ENCODE results near the gene TULP3.

Gene TULP3

GRCh38 chr12:2877953-2878732 is 12.5 kb upstream of the TULP3 start:
- peak; percentile 55 to 86 (median 74) for DNase-seq

GRCh38 chr12:2879853-2880252 is 10.8 kb upstream of the TULP3 start:
- DNase-seq: no peak

DNA sequence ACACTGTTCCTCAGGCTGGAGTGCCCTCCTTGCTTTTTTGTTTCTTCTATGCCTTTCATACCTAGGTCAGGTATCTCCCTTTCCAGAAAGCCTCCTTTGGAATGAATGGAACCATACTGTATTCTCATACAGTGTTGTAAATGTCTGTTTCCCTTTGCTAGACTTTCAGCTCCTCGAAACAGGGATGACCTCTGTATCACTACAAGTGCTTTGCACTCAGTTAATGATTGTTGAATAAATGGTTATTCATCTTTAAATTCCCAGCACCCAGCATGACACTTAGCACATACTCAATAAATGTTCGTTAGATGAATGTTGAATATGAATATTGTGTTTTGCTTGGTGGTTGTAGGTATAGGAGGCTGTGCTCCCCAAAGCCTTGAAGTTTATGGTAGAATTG is 5.9 kb upstream of the TULP3 start:
- no peak for DNase-seq

- DNase-seq: no peak
Measured at GRCh38 chr12:2886768-2887450, 3.8 kb upstream of the TULP3 start.

DNA sequence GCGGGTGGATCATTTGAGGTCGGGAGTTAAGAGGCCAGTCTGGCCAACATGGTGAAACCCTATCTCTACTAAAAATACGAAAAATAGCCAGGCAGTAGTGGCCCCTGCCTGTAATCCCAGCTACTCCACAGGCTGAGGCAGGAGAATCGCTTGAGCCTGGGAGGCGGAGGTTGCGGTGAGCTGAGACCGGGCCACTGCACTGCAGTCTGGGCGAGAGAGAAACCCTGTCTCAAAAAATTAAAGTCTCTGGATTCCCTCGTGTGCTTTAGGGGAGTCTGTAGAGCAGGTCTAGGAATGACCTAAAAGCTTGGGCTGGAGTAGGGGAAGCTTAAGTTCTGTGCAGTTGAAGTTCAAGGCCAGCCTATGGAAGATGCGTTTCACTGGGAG is 697 bp upstream of the TULP3 start:
- DNase-seq: no peak

DNA sequence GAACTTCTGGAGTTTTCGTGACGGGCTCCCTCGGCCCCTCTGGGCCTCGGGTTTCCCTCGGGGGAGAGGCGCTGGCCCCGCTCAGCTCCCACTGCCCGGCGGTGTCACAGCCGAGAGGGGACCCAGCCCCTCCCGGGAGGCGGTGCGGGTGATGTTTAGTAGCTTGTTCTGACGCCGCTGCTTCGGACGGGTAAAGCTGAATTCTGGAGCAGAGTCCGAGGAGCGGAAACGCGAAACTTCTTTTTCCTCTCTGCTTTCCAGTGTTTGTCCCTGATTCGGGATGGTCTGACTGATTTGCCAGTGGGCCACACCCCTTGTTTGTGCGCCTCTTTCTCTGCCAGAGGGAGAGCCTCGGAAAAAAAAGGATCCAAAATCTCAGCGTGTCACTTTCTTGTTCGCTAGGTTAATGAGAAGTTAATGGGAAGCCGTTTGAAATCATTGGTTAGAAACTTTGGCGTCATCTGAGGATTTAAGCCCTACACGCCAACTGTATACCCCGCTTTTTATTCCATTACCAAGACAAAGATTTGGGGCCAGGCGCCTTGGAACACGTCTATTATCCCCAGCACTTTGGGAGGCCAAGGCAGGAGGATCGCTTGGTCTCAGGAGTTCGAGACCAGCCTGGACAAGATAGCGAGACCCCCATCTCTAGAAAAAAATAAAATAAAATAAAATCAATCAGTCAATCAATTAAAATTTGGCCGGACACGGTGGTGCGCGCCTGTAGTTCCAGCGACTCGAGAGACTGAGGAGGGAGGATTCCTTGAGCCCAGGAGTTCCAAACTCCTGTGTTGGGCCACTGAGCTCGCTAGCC is 756 bp downstream of the TULP3 start:
- peak; percentile 23 to 87 (median 86) for DNase-seq

- no peak for DNase-seq
Measured at GRCh38 chr12:2892246-2892645, 1.6 kb downstream of the TULP3 start.

DNA sequence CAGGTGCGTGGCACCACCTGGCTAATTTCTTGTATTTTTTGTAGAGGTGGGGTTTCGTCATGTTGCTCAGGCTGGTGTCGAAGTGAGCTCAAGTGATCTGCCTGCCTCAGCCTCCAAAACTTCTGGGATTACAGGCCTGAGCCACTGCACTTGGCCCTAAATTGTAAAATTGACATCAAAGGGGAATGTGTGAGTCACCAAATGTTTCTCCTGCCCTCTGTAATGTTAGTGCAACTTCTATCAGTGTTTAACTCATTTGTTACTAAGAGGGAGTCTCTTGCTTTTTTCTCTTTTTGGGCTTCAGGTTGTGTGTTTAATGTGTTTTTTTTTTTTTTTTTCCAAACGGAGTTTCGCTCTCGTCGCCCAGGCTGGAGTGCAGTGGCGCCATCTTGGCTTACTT is 2.3 kb downstream of the TULP3 start:
- DNase-seq: no peak

DNA sequence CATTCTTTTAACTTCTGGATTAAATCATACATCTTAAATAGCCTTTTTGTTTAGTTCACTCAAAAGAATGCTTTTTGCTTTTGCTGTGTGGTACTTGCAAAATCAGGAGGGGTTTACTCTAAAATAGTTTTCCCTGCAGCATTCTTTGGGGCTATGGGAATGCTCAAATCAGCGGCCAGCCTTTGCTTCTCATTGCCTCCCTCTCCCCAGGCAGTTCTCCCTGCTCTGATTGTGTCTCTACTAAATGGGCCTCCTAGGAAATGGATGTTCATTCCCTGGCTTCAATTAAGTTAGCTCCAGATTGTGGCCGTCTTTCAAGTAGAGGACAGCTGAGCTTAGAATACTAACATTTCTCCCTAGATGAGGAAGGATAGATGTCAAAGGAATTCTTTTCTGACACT is 4.4 kb downstream of the TULP3 start:
- DNase-seq: no peak

DNA sequence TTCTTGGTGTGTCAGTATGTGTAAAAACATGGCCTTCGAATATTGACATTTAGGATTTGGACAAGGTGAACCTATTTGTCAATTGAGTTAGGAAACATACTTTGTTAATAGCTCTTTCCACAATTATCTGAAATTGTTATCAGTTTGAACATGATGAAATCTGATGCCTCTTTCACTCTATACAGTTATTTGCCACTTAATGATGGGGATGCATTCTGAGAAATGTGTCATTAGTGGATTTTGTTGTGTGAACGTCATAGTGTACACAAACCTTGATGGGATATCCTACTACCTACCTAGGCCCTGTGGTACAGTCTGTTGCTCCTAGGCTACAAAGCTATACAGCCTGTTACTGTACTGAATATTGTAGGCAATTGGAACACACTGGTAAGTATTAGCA is 4.8 kb downstream of the TULP3 start:
- DNase-seq: no peak

DNA sequence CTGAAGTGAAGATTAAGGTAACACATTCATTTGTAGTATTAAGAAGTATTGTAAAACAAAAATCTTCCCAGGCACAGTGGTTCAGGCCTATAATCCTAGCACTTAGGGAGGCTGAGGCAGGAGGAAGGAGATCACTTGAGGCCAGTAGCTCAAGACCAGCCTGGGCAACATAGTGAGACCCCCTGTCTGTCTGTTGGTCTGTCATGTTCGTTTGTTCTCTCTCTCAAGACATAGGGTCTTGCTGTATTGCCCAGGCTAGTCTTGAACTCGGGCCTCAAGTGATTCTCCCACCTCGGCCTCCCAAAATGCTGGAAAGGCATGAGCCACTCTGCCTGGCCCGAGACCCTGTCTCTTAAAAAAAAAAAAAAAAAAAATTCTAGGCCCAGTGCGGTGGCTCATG is 6.7 kb downstream of the TULP3 start:
- no peak for DNase-seq

DNA sequence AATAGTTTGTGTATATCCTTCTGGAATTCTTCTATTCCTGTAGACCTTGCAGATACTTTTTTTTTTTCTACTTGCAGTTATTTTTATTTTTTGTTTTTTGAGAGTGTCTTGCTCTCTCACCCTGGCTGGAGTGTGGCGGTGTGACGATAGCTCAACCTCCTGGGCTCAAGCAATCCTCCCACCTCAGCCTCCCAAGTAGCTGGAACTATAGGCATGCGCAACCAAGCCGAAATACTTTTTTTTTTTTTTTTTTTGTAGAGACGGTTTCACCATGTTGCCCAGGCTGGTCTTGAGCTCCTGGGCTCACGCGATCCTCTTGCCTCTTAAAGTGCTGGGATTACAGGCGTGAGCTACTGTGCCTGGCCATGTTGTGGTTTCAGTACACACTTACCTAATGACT is 10.0 kb downstream of the TULP3 start:
- no peak for DNase-seq

GRCh38 chr12:2902272-2902880 is 11.7 kb downstream of the TULP3 start:
- peak in 2 of 3 experiments; percentile 30 to 77 for DNase-seq

DNA sequence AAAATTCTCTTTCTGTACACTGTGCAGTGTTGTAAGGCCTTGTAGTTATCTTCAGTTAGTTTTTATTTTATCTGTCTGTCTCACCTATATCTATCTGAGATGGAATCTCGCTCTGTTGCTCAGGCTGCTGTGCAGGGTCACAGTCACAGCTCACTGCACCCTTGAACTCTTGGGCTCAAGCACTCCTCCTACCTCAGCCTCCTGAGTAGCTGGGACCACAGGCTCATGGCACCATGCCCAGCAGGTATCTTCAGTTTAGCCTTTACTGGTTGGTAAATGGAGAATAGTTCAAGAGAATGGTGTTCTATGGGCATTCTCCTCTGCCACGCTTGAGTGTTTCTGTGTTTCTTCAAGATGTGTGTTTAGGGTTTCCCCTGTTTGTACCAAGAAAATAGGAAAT is 13.6 kb downstream of the TULP3 start:
- peak in 1 of 3 experiments; percentile 19 for DNase-seq

DNA sequence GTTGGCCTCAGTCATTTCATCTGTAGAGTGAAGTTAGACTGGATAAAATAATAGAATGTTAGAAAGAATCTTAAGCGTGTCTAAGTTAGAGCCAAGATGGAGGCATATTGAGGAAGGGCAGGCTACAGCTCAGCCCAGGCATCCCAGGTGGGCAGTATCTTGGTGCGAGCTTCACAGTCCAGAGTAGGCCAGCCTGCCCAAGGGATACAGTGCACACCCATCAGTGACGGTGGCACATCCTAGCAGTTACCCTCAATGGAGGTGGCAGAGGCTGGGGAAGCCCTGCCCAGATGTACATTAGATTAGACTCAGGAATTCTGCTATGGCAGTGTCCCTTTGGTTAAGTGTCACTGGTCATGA is 21.5 kb downstream of the TULP3 start:
- no peak for DNase-seq

- DNase-seq: no peak
Measured at GRCh38 chr12:2919249-2919648, 28.6 kb downstream of the TULP3 start.

DNA sequence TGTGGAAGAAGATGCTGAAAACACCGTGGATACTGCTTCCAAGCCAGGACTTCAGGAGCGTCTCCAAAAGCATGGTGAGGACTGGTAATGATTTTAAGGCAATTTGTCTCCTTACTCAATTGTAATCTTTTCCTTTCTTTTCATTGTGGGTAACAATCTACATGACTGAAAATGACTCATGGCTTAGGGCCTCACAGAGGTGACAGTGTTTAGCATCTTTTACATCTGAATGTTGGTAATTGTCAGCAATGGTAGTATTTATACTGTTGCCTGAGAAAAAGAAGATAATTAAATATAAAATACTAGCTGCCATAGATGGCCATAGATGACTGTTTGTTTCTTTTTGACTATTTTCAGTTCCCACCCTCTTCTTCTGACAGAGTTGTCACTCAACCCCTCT is 31.6 kb downstream of the TULP3 start:
- no peak for DNase-seq

- no peak for DNase-seq
Measured at GRCh38 chr12:2923057-2923456, 32.4 kb downstream of the TULP3 start.

GRCh38 chr12:2924019-2924418 is 33.3 kb downstream of the TULP3 start:
- DNase-seq: no peak

GRCh38 chr12:2925322-2925995 is 34.8 kb downstream of the TULP3 start:
- no peak for DNase-seq

DNA sequence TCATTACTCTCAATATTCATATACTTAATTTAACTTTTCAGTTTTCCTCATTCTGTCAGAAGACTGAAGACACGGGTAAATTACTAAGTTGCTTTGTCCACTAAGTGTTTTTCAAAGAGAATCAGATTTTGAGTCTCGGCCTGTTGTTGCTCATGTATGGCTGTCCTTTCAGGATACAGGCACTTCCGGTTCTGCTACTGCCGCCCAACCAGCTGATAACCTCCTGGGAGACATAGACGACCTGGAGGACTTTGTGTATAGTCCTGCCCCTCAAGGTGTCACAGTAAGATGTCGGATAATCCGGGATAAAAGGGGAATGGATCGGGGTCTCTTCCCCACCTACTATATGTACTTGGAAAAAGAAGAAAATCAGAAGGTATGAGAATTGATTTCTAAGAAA is 40.2 kb downstream of the TULP3 start:
- DNase-seq: no peak

DNA sequence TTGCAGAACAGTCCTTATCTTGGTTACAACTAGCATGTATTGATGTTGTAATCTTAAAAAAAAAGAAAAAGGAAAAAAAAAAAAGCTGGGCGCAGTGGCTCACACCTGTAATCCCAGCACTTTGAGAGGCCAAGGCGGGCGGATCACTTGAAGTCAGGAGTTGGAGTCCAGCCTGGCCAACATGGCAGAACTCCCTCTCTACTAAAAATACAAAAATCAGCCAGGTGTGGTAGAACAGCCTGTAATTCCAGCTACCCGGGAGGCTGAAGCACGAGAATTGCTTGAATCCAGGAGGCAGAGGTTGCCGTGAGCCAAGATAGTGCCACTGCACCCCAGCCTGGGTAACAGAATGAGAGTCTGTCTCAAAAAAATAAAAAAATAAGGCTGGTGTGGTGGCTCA is 42.9 kb downstream of the TULP3 start:
- no peak for DNase-seq

DNA sequence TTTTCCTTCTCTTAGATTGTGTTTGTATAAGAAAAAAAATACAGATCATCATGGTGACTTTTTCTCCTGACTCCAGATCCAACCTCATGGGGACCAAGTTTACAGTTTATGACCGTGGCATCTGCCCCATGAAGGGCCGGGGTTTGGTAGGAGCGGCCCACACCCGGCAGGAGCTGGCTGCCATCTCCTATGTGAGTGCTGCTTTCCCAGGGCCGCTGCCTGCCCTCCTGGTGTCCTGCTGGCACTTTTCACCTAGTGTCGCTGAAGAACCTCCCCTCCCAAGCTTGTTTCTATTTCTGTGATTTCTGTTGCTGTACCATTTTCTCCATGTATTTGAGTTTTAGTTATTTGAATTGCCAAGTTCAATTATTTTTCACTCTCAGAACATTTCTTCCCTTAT is 43.7 kb downstream of the TULP3 start:
- no peak for DNase-seq

Data from NCI-H1417 (cell line).